HepG2 (cell line): ENCODE results near the gene HNRNPA0. TPM values are rescaled to one million over a fixed set of nuclear protein-coding genes. Genes with fewer than 3 reads are reported as not detected.

Experiments used
- ATAC-seq: fragments of 200-7000 bp; cut with Tn5 transposase; 3 replicates; pipeline ENCODE4 v1.9.1; 2020; ENCODE audit warnings: mild to moderate bottlenecking, moderate library complexity
- BruUV-seq: library from RNA; stranded (reverse); fragments of 400-500 nt; replicated peaks from 2 replicates; lab custom pipeline; 2021; lab: Mats Ljungman, UMichigan
- CTCF ChIA-PET: fragments of 300-600 bp; formaldehyde crosslinking; extraction: SDS; loops from one replicate; lab custom pipeline; 2021; ENCODE audit warnings: low total read pairs, inconsistent platforms, low intra/inter-chr PET ratio; lab: Yijun Ruan, JAX
- POLR2A ChIA-PET: fragments of 350-600 bp; sonication (Branson Sonifier 250); formaldehyde crosslinking; loops from one replicate; lab custom pipeline; 2020; ENCODE audit warnings: antibody characterized with exemption, inconsistent platforms; lab: Yijun Ruan, JAX
- DNase-seq: peaks from one replicate; pipeline ENCODE4 v3.0.0-alpha.2; 2015; ENCODE audit warnings: low spot score
- FAIRE-seq: peaks from 3 replicates; lab custom pipeline; 2011; peaks lifted over from hg19 to GRCh38; lab: Jason Lieb, UNC
- H2AFZ ChIP-seq: one replicate; pipeline ENCODE4 v1.6.1; 2011; ENCODE audit warnings: low read length, inconsistent platforms
- H3K27ac ChIP-seq: fragments of 300-600 bp; 3 replicates; pipeline ENCODE4 v1.8.0; 2011; ENCODE audit warnings: mixed run types, mild to moderate bottlenecking, mixed read lengths, low read length, inconsistent platforms; ENCODE audit not compliant: insufficient read depth; ENCODE audit errors: extremely low read length
- H3K27me3 ChIP-seq, 2 experiments: fragments of 200-600 bp in 1 of 2; 2 replicates in 1 of 2; 3 replicates in 1 of 2; pipeline versions ENCODE4 v1.6.0 to v1.8.0; 2011; ENCODE audit warnings: low read length in 2 of 2, mild to moderate bottlenecking in 2 of 2, moderate library complexity in 2 of 2, inconsistent platforms in 1 of 2; ENCODE audit not compliant: insufficient read depth in 2 of 2, control insufficient read depth in 1 of 2
- H3K36me3 ChIP-seq, 2 experiments: fragments of 200-600 bp in 1 of 2; replicated peaks in 1 of 2; 2 replicates in 1 of 2; 3 replicates in 1 of 2; pipeline versions ENCODE4 v1.5.1 to v1.8.0; 2011; ENCODE audit warnings: low read length in 2 of 2, inconsistent platforms in 1 of 2; ENCODE audit not compliant: insufficient read depth in 2 of 2, control insufficient read depth in 1 of 2
- H3K4me1 ChIP-seq: 2 replicates; pipeline ENCODE4 v1.5.1; 2012; ENCODE audit warnings: low read length, inconsistent platforms; ENCODE audit not compliant: insufficient read depth
- H3K4me2 ChIP-seq: 2 replicates; pipeline ENCODE4 v1.6.0; 2011; ENCODE audit warnings: low read depth, low read length, inconsistent platforms
- H3K4me3 ChIP-seq, 3 experiments: fragments of 200-600 bp in 1 of 3; sonication (generic), shearing (Covaris generic) in 1 of 3; replicated peaks in 1 of 3; 2 replicates each; pipeline ENCODE4 v1.5.1; 2011 to 2016; ENCODE audit warnings: low read length in 3 of 3, inconsistent platforms in 2 of 3, low read depth in 2 of 3, mild to moderate bottlenecking in 2 of 3, control low read depth in 1 of 3, mixed read lengths in 1 of 3; ENCODE audit not compliant: insufficient read depth in 1 of 3
- H3K79me2 ChIP-seq: one replicate; pipeline ENCODE4 v1.6.1; 2011; ENCODE audit warnings: low read length, inconsistent platforms; ENCODE audit not compliant: insufficient read depth
- H3K9ac ChIP-seq: 2 replicates; pipeline ENCODE4 v1.6.0; 2011; ENCODE audit warnings: mild to moderate bottlenecking, low read depth, low read length, inconsistent platforms; ENCODE audit not compliant: insufficient read depth
- H3K9me3 ChIP-seq: 2 replicates; pipeline ENCODE4 v1.5.1; 2012; ENCODE audit warnings: mild to moderate bottlenecking, low read length
- H4K20me1 ChIP-seq: 2 replicates; pipeline ENCODE4 v1.6.0; 2011; ENCODE audit warnings: inconsistent platforms, mild to moderate bottlenecking, low read length, moderate library complexity; ENCODE audit not compliant: insufficient read depth
- GATAD2A ChIP-seq: IDR thresholded peaks from 2 replicates; pipeline ENCODE4 v1.6.1; 2016
- SOX13 ChIP-seq, 3 experiments: fragments of 450-650 bp in 1 of 3; sonication (generic) in 1 of 3; formaldehyde crosslinking in 1 of 3; IDR thresholded peaks in 2 of 3; conservative IDR thresholded peaks in 1 of 3; 2 replicates each; pipeline versions ENCODE4 v1.5.0 to v1.6.1; 2016 to 2020; ENCODE audit warnings: antibody characterized with exemption in 1 of 3, mild to moderate bottlenecking in 1 of 3, missing compliant biosample characterization in 1 of 3, missing genetic modification reagents in 1 of 3, moderate library complexity in 1 of 3
- SOX5 ChIP-seq: IDR thresholded peaks from 2 replicates; pipeline ENCODE4 v1.6.1; 2016; ENCODE audit warnings: borderline replicate concordance
- ZFP37 ChIP-seq: sonication (generic); formaldehyde crosslinking; IDR thresholded peaks from 2 replicates; pipeline ENCODE4 v1.4.0; 2020; ENCODE audit warnings: missing genetic modification reagents, borderline replicate concordance
- WGBS: methylation state at CpG from one replicate; pipeline ENCODE4 v1.1.6; 2017; ENCODE audit warnings: low lambda C conversion rate; 5-methylcytosine and 5-hydroxymethylcytosine counted together
- in situ Hi-C: cut with HindIII; loops from 2 replicates; pipeline ENCODE4 v1.10.0; 2017; ENCODE audit warnings: low pct_unique_long_range_greater_than_20kb; ENCODE audit not compliant: extremely low pct_ligation_motif_present
- intact Hi-C: fragments of 100-400 bp; cut with micrococcal nuclease; formaldehyde crosslinking; loops from one replicate; pipeline ENCODE4 v1.10.0; 2022; ENCODE audit not compliant: unreplicated experiment
- polyA plus RNA-seq, 8 experiments: library from polyadenylated mRNA; depleted of rRNA in 3 of 8; stranded (reverse) in 7 of 8; unstranded in 1 of 8; fragments of >200 nt; fragmentation: Illumina TruSeq in 4 of 8; extraction: Trizol in 4 of 8; gene quantifications; 2 replicates each; pipeline versions ENCODE4 v1.2.1 to v1.2.3, GENCODE V29; 2011 to 2016; ENCODE audit warnings: low read depth in 4 of 8, missing spikeins in 1 of 8, mixed read lengths in 1 of 8; ENCODE audit not compliant: insufficient read depth in 1 of 8
- total RNA-seq, 5 experiments: library from RNA; depleted of rRNA; stranded (reverse); fragments of >200 nt; fragmentation: Illumina TruSeq; extraction: Trizol; gene quantifications; 2 replicates each; pipeline ENCODE4 v1.2.3, GENCODE V29; 2016; ENCODE audit warnings: low read depth in 1 of 5
- TF ChIP-seq, protein P1 (sequence below), 2 experiments: sonication (generic) in 1 of 2; formaldehyde crosslinking in 1 of 2; IDR thresholded peaks; 2 replicates each; pipeline versions ENCODE4 v1.4.0 to v1.6.1; 2016 to 2020; ENCODE audit warnings: borderline replicate concordance in 1 of 2, low read depth in 1 of 2, mild to moderate bottlenecking in 1 of 2, missing genetic modification reagents in 1 of 2

HNRNPA0 gene
- total and polyA plus RNA-seq, 2 of the 13 experiments (the other 11 are each of a cell fraction or from before 2014, with no cell fraction given): 9.0 to 12.9 TPM

DNA sequence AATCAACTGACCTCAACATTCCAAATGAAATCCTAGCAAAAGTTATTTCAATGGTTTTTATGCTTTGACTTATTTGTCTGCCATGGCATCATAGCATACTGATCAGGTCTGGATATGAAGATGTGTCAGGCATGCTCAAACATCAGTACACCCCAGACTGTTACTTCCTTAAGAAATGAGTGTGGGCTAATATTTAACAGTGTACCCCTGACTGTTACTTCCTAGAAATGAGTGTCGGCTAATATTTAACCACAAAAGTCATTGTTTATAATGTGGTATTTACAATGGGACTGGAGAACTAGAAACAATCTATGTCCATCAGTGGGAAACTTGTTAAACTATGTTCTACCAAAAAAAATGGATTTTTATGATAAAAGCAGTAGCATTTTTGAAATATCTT is 38.1 kb upstream of the HNRNPA0 start:
- 5% methylated on average over 1 of the region's 1 CpG for WGBS
- no peak overlapping the region for H3K4me2 ChIP-seq
- POLR2A ChIA-PET: no interaction called here
- H3K79me2 ChIP-seq: no peaks in the 10 kb centered on the region
- intact Hi-C loops (no loop called here), in situ Hi-C loops (no loop called here)
- H4K20me1 ChIP-seq: no peaks in the 10 kb centered on the region
- FAIRE-seq (no peak), DNase-seq (no peak), ATAC-seq (no peak)
- H3K36me3 ChIP-seq: no peaks in the 10 kb centered on the region
- H3K9ac ChIP-seq: no peak overlapping the region
- H2AFZ ChIP-seq: no peak overlapping the region
- no peaks in the 10 kb centered on the region for H3K9me3 ChIP-seq
- H3K4me3 ChIP-seq: no peak overlapping the region
- TF ChIP-seq, protein P1, sequence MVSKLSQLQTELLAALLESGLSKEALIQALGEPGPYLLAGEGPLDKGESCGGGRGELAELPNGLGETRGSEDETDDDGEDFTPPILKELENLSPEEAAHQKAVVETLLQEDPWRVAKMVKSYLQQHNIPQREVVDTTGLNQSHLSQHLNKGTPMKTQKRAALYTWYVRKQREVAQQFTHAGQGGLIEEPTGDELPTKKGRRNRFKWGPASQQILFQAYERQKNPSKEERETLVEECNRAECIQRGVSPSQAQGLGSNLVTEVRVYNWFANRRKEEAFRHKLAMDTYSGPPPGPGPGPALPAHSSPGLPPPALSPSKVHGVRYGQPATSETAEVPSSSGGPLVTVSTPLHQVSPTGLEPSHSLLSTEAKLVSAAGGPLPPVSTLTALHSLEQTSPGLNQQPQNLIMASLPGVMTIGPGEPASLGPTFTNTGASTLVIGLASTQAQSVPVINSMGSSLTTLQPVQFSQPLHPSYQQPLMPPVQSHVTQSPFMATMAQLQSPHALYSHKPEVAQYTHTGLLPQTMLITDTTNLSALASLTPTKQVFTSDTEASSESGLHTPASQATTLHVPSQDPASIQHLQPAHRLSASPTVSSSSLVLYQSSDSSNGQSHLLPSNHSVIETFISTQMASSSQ (IDR thresholded peaks at IDR 0.05; ENCODE audit: low read depth): peak; percentile 75
- TF ChIP-seq, protein P1 (CRISPR knock-in tag; IDR thresholded peaks at IDR 0.05; ENCODE audit: borderline replicate concordance): no peak
- TF ChIP-seq SOX5 (CRISPR knock-in tag) (peak; percentile 18; the same call in 1 of the 2 replicates), GATAD2A (CRISPR knock-in tag) (no peak), ZFP37 (no peak), SOX13 (IDR thresholded peaks at IDR 0.05) (no peak), SOX13 (CRISPR knock-in tag; conservative IDR thresholded peaks at IDR 0.05 in 1 of 2, IDR thresholded peaks at IDR 0.05 in 1 of 2) (peak in 1 of 2 experiments; percentile 16; a peak in 1 of 4 replicates)
- no peak overlapping the region for H3K27ac ChIP-seq
- H3K27me3 ChIP-seq: no peaks in the 10 kb centered on the region
- H3K4me1 ChIP-seq: peaks cover 20% of the 10 kb centered on the region
- BruUV-seq: no TSS peak
- CTCF ChIA-PET: no interaction called here
